Small intestine (tissue), 7 donors: ENCODE data around the gene FCRL5. TPM values are rescaled to one million over a fixed set of nuclear protein-coding genes. Genes with fewer than 3 reads are reported as not detected.
A peak's percentile ranks its signal among the peaks of the same experiment; 100 is the strongest.

ENCODE experiments used
- DNase-seq, 2 donors: peaks; one replicate each; pipeline versions ENCODE4 v3.0.0 to v3.0.0-alpha.2; 2013
- FAIRE-seq: peaks from 2 replicates; lab custom pipeline; 2012; peaks lifted over from hg19 to GRCh38; lab: Jason Lieb, UNC
- H3K27ac ChIP-seq, 3 donors: one replicate each; pipeline ENCODE4 v1.5.1; 2013; ENCODE audit warnings: low read length in 2 of 3, mild to moderate bottlenecking in 2 of 3, control low read depth in 1 of 3, inconsistent platforms in 1 of 3, low read depth in 1 of 3, moderate library complexity in 1 of 3
- H3K27me3 ChIP-seq, 3 donors: one replicate each; pipeline ENCODE4 v1.6.1; 2013; ENCODE audit warnings: low read length in 3 of 3, inconsistent platforms in 1 of 3; ENCODE audit not compliant: control insufficient read depth in 3 of 3, insufficient read depth in 3 of 3
- H3K36me3 ChIP-seq, 3 donors: one replicate each; pipeline ENCODE4 v1.6.1; 2013; ENCODE audit warnings: low read length in 3 of 3, inconsistent platforms in 1 of 3, low read depth in 1 of 3, mild to moderate bottlenecking in 1 of 3, moderate library complexity in 1 of 3; ENCODE audit not compliant: control insufficient read depth in 3 of 3, insufficient read depth in 2 of 3
- H3K4me1 ChIP-seq, 3 donors: one replicate each; pipeline ENCODE4 v1.6.1; 2013; ENCODE audit warnings: low read length in 2 of 3, inconsistent platforms in 1 of 3, low read depth in 1 of 3, mild to moderate bottlenecking in 1 of 3, moderate library complexity in 1 of 3; ENCODE audit not compliant: control insufficient read depth in 3 of 3, insufficient read depth in 2 of 3
- H3K4me3 ChIP-seq, 3 donors: one replicate each; pipeline ENCODE4 v1.5.1; 2013; ENCODE audit warnings: low read length in 3 of 3, control low read depth in 1 of 3, inconsistent platforms in 1 of 3, low read depth in 1 of 3, mild to moderate bottlenecking in 1 of 3, moderate library complexity in 1 of 3
- H3K9me3 ChIP-seq, 2 donors: one replicate each; pipeline ENCODE4 v1.6.1; 2013; ENCODE audit warnings: low read depth in 1 of 2, low read length in 1 of 2; ENCODE audit not compliant: control insufficient read depth in 2 of 2, insufficient read depth in 1 of 2
- WGBS, 3 donors: extraction: QIAGEN DNeasy Blood & Tissue Kit; methylation state at CpG; one replicate each; pipeline ENCODE4 v1.1.7; 2013; 5-methylcytosine and 5-hydroxymethylcytosine counted together
- polyA plus RNA-seq, 4 donors: library from polyadenylated mRNA; stranded (reverse) in 3 of 4; unstranded in 1 of 4; fragments of 200-250 nt in 3 of 4; fragments of 120-200 nt in 1 of 4; gene quantifications; one replicate each; pipeline versions ENCODE4 v1.2.1 to v1.2.3, GENCODE V29; 2013
- donor health status: healthy with polysubstance abuse.
- donor health status: control.
- donor health status: control.
- donor health status: Bipolar disorder and iron deficiency.
- donor health status: healthy.

The FCRL5 gene
- polyA plus RNA-seq, 4 donors, result 0.22 to 2.7 (median 1.1) TPM

GRCh38 chr1:157478030-157478429 lies 74.3 kb downstream of the FCRL5 start:
- no peak for DNase-seq
- Histone ChIP-seq H3K27ac (no peak overlapping the region), H3K4me3 (no peak overlapping the region), H3K9me3 (peaks cover 0 to 29% of the 10 kb centered on the region in 2 donors), H3K4me1 (no peaks in the 10 kb centered on the region), H3K36me3 (no peaks in the 10 kb centered on the region), H3K27me3 (no peaks in the 10 kb centered on the region)
- FAIRE-seq, result no peak

- no peak for DNase-seq
- Histone ChIP-seq H3K4me3 (no peak overlapping the region), H3K27ac (no peak overlapping the region), H3K4me1 (no peaks in the 10 kb centered on the region), H3K27me3 (no peaks in the 10 kb centered on the region), H3K9me3 (peaks cover 0 to 29% of the 10 kb centered on the region in 2 donors), H3K36me3 (no peaks in the 10 kb centered on the region)
- WGBS, 3 donors, result 91 to 95% (median 92%) methylated on average over 4 of the region's 4 CpGs
- no peak for FAIRE-seq
Observed at GRCh38 chr1:157477419-157477818, 74.9 kb downstream of the FCRL5 start.

- no peaks in the 10 kb centered on the region for H3K27me3 ChIP-seq
- no peak for FAIRE-seq
Observed at GRCh38 chr1:157472959-157473358, 79.4 kb downstream of the FCRL5 start.

GRCh38 chr1:157472056-157472701 lies 80.1 kb downstream of the FCRL5 start:
- FAIRE-seq, result no peak
- Histone ChIP-seq H3K4me3 (no peak overlapping the region), H3K36me3 (no peaks in the 10 kb centered on the region), H3K9me3 (peaks cover 0 to 12% of the 10 kb centered on the region in 2 donors), H3K27me3 (no peaks in the 10 kb centered on the region), H3K27ac (no peak overlapping the region), H3K4me1 (no peaks in the 10 kb centered on the region)
- WGBS, 3 donors, result 48 to 59% (median 52%) methylated on average over 5 of the region's 5 CpGs
- peak; percentile 13 for DNase-seq

More at GRCh38 chr1:157472959-157473358, 79.4 kb downstream of the FCRL5 start:
- H3K36me3 ChIP-seq, result no peaks in the 10 kb centered on the region
- H3K4me1 ChIP-seq, result no peaks in the 10 kb centered on the region
- peaks cover 0 to 17% of the 10 kb centered on the region in 2 donors for H3K9me3 ChIP-seq
- WGBS, 3 donors, result 21 to 39% (median 36%) methylated on average over 3 of the region's 3 CpGs
- H3K4me3 ChIP-seq, result no peak overlapping the region
- no peak overlapping the region for H3K27ac ChIP-seq
- peak in 1 of 2 donors; percentile 18 for DNase-seq

- H3K27me3 ChIP-seq, result no peaks in the 10 kb centered on the region
- no peak overlapping the region for H3K4me3 ChIP-seq
- H3K9me3 ChIP-seq, result peaks cover 0 to 8% of the 10 kb centered on the region in 2 donors
- H3K36me3 ChIP-seq, result no peaks in the 10 kb centered on the region
- H3K27ac ChIP-seq, result no peak overlapping the region
- H3K4me1 ChIP-seq, result no peaks in the 10 kb centered on the region
- FAIRE-seq (no peak), DNase-seq (no peak)
- WGBS, 3 donors, result 94 to 97% (median 96%) methylated on average over 3 of the region's 3 CpGs
Observed at GRCh38 chr1:157471531-157471930, 80.8 kb downstream of the FCRL5 start.

GRCh38 chr1:157469752-157470675 lies 82.3 kb downstream of the FCRL5 start:
- no peaks in the 10 kb centered on the region for H3K4me1 ChIP-seq
- no peak for DNase-seq
- H3K27me3 ChIP-seq, result no peaks in the 10 kb centered on the region
- 78 to 86% (median 78%) methylated on average over 4 of the region's 4 CpGs for WGBS, 3 donors
- FAIRE-seq, result no peak
- H3K36me3 ChIP-seq, result no peaks in the 10 kb centered on the region
- no peak overlapping the region for H3K27ac ChIP-seq
- no peaks in the 10 kb centered on the region for H3K9me3 ChIP-seq
- no peak overlapping the region for H3K4me3 ChIP-seq

- Histone ChIP-seq H3K27ac (no peak overlapping the region), H3K36me3 (no peaks in the 10 kb centered on the region), H3K27me3 (no peaks in the 10 kb centered on the region), H3K9me3 (no peaks in the 10 kb centered on the region), H3K4me3 (no peak overlapping the region), H3K4me1 (no peaks in the 10 kb centered on the region)
- WGBS, 3 donors, result 84 to 95% (median 89%) methylated on average over 3 of the region's 3 CpGs
- no peak for DNase-seq
- no peak for FAIRE-seq
Observed at GRCh38 chr1:157469300-157469699, 83.0 kb downstream of the FCRL5 start.

- Histone ChIP-seq H3K36me3 (no peaks in the 10 kb centered on the region), H3K4me1 (no peaks in the 10 kb centered on the region), H3K9me3 (no peaks in the 10 kb centered on the region), H3K4me3 (no peak overlapping the region), H3K27ac (no peak overlapping the region), H3K27me3 (no peaks in the 10 kb centered on the region)
- DNase-seq, result no peak
- WGBS, 3 donors, result 75 to 86% (median 79%) methylated on average over 5 of the region's 5 CpGs
- no peak for FAIRE-seq
Observed at GRCh38 chr1:157466011-157466410, 86.3 kb downstream of the FCRL5 start.
